ENCODE data around the gene SLC13A3.

The SLC13A3 gene

GRCh38 chr20:46570956-46571355 lies 80.3 kb downstream of the SLC13A3 start:
- H3K4me3 ChIP-seq (replicated peaks; ENCODE audit: low read depth, low read length), result no peak overlapping the region
- no peak for DNase-seq (ENCODE audit: low read depth)
- no peak for TF ChIP-seq CTCF (IDR thresholded peaks at IDR 0.05; ENCODE audit: low read length, missing control alignments)

DNA sequence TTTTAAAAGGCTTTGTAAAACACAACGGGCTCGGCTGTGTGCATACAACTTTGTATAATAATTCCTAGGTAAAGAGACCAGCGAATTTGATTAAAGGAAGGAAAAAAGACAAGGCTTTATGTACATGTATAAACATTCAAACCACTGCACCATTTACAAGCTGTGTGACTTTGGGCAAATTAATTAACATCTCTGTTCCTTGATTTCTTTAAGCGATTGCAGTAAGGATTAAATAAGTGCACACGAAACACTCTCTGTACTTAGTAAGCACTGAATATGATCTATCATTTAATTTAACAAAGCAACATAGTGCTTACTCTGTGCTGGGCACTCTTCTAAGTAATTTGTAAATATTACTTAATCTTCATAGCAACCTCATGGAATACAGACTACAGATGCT lies 81.3 kb downstream of the SLC13A3 start:
- DNase-seq (ENCODE audit: low read depth), result no peak
- TF ChIP-seq CTCF (IDR thresholded peaks at IDR 0.05; ENCODE audit: low read length, missing control alignments), result no peak
- H3K4me3 ChIP-seq (replicated peaks; ENCODE audit: low read depth, low read length), result no peak overlapping the region

DNA sequence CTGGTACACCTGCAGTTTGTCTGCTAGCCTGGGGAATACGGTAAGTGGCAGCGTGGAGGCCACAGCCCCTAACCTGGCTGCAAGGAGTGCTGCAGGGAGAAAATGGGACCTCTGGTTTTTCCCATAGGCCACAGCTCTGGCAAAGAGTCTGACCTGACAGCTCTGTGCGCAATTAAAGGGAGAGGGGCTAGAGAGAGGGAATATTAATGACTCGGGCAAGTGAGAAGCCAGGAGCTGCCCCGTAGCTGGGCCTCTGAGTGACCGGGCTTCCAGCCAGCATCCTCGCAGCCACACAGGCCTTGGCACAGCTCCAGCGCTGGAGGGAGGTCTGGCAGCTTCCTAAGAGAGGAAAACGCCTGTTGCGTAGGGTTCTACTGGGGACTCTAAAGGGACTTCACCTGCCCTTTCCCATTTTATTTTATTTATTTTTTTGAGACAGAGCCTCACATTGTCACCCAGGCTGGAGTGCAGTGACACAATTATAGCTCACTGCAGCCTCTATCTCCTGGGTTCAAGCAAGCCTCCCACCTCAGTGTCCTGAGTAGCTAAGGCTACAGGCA lies 82.6 kb downstream of the SLC13A3 start:
- TF ChIP-seq CTCF (IDR thresholded peaks at IDR 0.05; ENCODE audit: low read length, missing control alignments), result no peak
- DNase-seq (ENCODE audit: low read depth), result peak; percentile 89
- H3K4me3 ChIP-seq (replicated peaks; ENCODE audit: low read depth, low read length), result no peak overlapping the region

DNA sequence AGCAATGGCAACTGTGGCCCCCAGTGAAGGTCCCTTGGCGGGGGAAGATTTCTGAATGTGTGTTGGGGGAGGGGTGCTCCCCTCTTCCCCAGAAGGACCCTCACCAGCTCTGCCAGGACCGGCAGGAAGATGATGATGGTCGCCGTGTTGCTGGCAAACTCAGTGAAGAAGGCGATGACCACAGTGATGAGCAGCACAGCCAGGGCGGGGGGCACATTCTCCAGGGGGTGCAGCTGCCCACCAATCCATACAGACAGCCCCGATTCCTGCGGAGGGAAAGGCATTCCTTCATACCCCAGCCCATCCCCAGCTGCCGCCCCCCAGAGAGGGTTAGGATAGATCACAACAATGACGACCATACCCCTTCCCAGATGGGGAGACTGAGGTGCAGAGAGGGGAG lies 85.1 kb downstream of the SLC13A3 start:
- no peak for DNase-seq (ENCODE audit: low read depth)
- TF ChIP-seq CTCF (IDR thresholded peaks at IDR 0.05; ENCODE audit: low read length, missing control alignments), result no peak

GRCh38 chr20:46564241-46564957 lies 86.9 kb downstream of the SLC13A3 start:
- no peak for TF ChIP-seq CTCF (IDR thresholded peaks at IDR 0.05; ENCODE audit: low read length, missing control alignments)
- no peak for DNase-seq (ENCODE audit: low read depth)
- no peak overlapping the region for H3K4me3 ChIP-seq (replicated peaks; ENCODE audit: low read depth, low read length)

More for the DNA sequence above, 85.1 kb downstream of the SLC13A3 start:
- H3K4me3 ChIP-seq (replicated peaks; ENCODE audit: low read depth, low read length), result no peak overlapping the region

DNA sequence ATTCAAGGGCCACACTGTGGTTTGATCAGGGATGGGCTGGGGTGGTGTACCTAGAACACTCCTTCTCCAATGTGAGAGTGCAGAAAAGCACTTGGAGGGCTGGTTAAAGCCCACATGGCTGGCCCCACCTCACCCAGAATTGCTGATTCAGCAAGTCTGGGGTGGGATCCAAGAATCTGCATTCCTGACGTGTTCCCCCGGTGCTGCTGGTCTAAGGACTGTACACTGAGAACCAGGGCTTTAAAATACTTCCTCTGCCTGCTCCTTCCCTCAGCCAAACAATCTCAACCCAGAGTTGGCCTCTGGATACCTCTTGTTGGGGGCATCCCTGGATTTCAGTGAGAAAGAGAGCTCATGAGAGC lies 87.4 kb downstream of the SLC13A3 start:
- TF ChIP-seq CTCF (IDR thresholded peaks at IDR 0.05; ENCODE audit: low read length, missing control alignments), result no peak
- H3K4me3 ChIP-seq (replicated peaks; ENCODE audit: low read depth, low read length), result no peak overlapping the region
- DNase-seq (ENCODE audit: low read depth), result no peak

Data from fibroblast of pulmonary artery (primary cell).